Vagina (tissue), 2 donors: ENCODE measurements around the gene ZSCAN9. TPM values are rescaled to one million over a fixed set of nuclear protein-coding genes. Genes with fewer than 3 reads are reported as not detected.

Experiments used
- DNase-seq, 2 donors: peaks; one replicate each; pipeline ENCODE4 v3.0.0-alpha.2; 2017; ENCODE audit errors: extremely low spot score in 2 of 2
- H3K27ac ChIP-seq: fragments of 200-600 bp; sonication (generic); one replicate; pipeline ENCODE4 v1.5.1; 2019
- H3K27me3 ChIP-seq: fragments of 200-600 bp; sonication (generic); one replicate; pipeline ENCODE4 v1.5.1; 2019
- H3K36me3 ChIP-seq, 2 donors: fragments of 200-600 bp; sonication (generic); one replicate each; pipeline ENCODE4 v1.5.1; 2017 to 2019
- H3K4me1 ChIP-seq: fragments of 200-600 bp; sonication (generic); one replicate; pipeline ENCODE4 v1.5.1; 2019
- H3K4me3 ChIP-seq, 2 donors: fragments of 200-600 bp; sonication (generic); 1 replicate in 1 of 2; 2 replicates in 1 of 2; pipeline ENCODE4 v1.5.1; 2016 to 2019
- H3K9me3 ChIP-seq: fragments of 200-600 bp; sonication (generic); one replicate; pipeline ENCODE4 v1.5.1; 2019
- POLR2A ChIP-seq, 2 donors: fragments of 450-650 bp; IDR thresholded peaks; one replicate each; pipeline ENCODE4 v1.6.1; 2017; ENCODE audit warnings: antibody characterized with exemption in 2 of 2, mild to moderate bottlenecking in 2 of 2, moderate library complexity in 2 of 2
- POLR2AphosphoS5 ChIP-seq, 2 donors: sonication (generic); formaldehyde crosslinking; IDR thresholded peaks; one replicate each; pipeline ENCODE4 v1.9.0; 2017; ENCODE audit warnings: antibody characterized with exemption in 2 of 2, mild to moderate bottlenecking in 2 of 2, low read depth in 1 of 2; ENCODE audit not compliant: insufficient read depth in 1 of 2
- intact Hi-C: fragments of 100-400 bp; cut with DNase I; formaldehyde crosslinking; loops from one replicate; pipeline ENCODE4 v1.15.1; 2023
- total RNA-seq: library from RNA; depleted of rRNA; stranded (reverse); fragments of >200 nt; gene quantifications from one replicate; pipeline ENCODE4 v1.2.3, GENCODE V29; 2016
- TF ChIP-seq, protein P1 (sequence below), 3 experiments: fragments of 450-650 bp in 2 of 3; fragments of 200-600 bp in 1 of 3; sonication (generic) in 1 of 3; IDR thresholded peaks; one replicate each; pipeline ENCODE4 v1.5.1; 2017 to 2019; ENCODE audit warnings: antibody characterized with exemption in 3 of 3, mild to moderate bottlenecking in 2 of 3, moderate library complexity in 2 of 3

The ZSCAN9 gene
- total RNA-seq, 1 donor from 2014 or later = 11.3 TPM

DNA sequence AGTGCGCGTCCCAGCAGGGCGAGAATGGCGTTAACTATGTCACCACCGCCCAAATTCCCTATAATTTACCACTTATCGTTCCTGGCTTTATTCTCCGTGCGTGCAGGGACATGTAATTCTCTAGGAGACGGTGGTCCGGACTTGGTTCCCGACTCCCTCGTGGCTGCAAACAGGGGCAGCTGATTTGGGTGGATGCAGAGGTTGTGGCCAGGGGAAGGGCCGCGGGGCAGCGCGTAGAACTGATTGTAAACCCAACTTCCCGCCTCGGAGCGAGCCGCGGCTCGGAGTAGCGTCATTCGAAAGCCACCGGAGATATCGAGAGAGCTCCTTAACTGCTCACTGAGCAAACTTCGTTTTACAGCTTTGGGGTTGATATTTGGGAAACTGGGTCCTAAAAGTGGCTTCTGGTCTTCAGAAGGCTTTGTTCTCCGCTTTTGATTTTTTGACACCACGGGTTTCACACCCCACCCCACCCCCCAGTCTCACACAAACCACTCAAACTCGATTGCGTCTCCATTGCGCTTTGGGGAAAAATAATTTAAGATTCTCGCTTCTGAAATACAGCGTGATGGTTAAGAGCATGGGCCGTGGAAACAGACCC is 17.5 kb upstream of the ZSCAN9 start:
- Histone ChIP-seq H3K9me3 (no peaks in the 10 kb centered on the region), H3K27ac (no peak overlapping the region), H3K27me3 (no peaks in the 10 kb centered on the region), H3K4me1 (peaks cover 15% of the 10 kb centered on the region), H3K36me3 (no peaks in the 10 kb centered on the region), H3K4me3 (peak overlapping the region; percentile 10 to 25)
- intact Hi-C loops = no loop called here
- TF ChIP-seq POLR2A (IDR thresholded peaks at IDR 0.05) (no peak), POLR2AphosphoS5 (IDR thresholded peaks at IDR 0.05; ENCODE audit: insufficient read depth in 1 of 2, low read depth in 1 of 2) (no peak)
- TF ChIP-seq, protein P1, sequence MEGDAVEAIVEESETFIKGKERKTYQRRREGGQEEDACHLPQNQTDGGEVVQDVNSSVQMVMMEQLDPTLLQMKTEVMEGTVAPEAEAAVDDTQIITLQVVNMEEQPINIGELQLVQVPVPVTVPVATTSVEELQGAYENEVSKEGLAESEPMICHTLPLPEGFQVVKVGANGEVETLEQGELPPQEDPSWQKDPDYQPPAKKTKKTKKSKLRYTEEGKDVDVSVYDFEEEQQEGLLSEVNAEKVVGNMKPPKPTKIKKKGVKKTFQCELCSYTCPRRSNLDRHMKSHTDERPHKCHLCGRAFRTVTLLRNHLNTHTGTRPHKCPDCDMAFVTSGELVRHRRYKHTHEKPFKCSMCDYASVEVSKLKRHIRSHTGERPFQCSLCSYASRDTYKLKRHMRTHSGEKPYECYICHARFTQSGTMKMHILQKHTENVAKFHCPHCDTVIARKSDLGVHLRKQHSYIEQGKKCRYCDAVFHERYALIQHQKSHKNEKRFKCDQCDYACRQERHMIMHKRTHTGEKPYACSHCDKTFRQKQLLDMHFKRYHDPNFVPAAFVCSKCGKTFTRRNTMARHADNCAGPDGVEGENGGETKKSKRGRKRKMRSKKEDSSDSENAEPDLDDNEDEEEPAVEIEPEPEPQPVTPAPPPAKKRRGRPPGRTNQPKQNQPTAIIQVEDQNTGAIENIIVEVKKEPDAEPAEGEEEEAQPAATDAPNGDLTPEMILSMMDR (IDR thresholded peaks at IDR 0.05) = no peak
- DNase-seq = no peak

DNA sequence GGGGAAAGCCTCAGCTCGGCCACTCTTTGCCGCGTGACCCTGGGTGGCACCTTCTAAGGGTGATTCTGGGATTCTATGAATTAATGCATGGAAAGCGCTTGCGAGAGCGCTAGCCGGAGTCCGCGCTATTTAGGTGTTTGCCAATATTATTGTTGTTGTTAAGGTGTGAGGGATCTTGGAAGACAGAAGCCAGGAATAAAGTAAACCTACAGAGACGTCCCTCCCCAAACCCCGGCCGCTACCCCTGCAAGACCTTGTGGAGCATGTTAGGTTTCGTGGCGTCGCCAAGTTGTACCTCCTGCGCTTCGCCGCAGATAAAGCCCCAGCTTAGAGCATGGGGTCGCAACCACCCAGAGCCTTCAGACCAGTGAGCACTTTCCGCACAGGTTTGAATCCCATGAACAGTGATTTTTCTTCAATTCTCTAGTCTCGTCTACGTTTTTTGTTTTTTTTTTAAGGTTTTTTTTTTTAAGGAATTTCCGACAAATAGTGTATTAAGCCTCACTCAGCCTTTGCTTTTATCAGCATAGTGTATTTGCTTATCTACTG is 16.9 kb upstream of the ZSCAN9 start:
- DNase-seq = no peak
- H3K36me3 ChIP-seq = no peaks in the 10 kb centered on the region
- H3K27ac ChIP-seq = no peak overlapping the region
- no peaks in the 10 kb centered on the region for H3K9me3 ChIP-seq
- intact Hi-C loops = no loop called here
- H3K4me1 ChIP-seq = peaks cover 15% of the 10 kb centered on the region
- H3K4me3 ChIP-seq = peak overlapping the region in 1 of 2 donors; percentile 10
- TF ChIP-seq POLR2A (IDR thresholded peaks at IDR 0.05) = no peak
- TF ChIP-seq, protein P1 (IDR thresholded peaks at IDR 0.05) = no peak
- TF ChIP-seq POLR2AphosphoS5 (IDR thresholded peaks at IDR 0.05; ENCODE audit: insufficient read depth in 1 of 2, low read depth in 1 of 2) = no peak
- no peaks in the 10 kb centered on the region for H3K27me3 ChIP-seq

DNA sequence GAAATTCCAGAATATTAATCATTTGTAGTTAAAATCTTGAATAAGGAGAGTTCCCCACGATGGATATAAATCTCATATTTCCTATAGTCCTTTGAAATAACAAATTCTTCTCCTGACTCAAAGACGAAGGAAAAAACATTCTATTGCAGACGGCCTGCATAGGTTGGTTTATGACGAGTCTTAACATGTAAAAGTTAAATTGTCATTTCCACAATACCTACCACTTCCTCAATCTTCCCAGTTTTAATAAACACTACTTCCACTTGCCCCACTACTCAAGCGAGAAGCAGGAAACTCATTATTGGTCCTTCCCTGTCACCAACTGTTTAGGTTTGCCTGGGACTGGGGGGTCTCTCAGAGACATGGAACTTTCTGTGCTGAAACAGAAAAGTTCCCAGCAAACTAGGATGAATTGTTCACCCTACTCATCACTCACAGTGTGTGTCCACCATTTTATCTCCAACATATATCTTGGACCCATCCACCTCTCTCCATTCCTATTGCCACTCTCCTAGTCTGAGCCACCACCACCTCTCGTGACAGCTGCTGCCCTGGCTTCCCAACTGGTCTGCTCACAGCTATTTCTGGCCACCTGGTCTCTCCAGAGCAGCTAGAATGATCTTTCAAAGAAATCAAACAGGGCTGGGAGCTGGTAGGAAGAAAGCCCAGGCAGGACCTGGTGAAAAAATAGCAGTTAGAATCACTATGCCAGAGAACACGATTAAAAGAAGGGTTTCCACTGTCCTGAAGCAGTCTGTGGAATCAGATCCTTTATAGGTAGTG is 15.1 kb upstream of the ZSCAN9 start:
- Histone ChIP-seq H3K9me3 (no peaks in the 10 kb centered on the region), H3K27me3 (no peaks in the 10 kb centered on the region), H3K4me3 (no peak overlapping the region), H3K4me1 (peaks cover 15% of the 10 kb centered on the region), H3K27ac (no peak overlapping the region), H3K36me3 (no peaks in the 10 kb centered on the region)
- TF ChIP-seq, protein P1 (IDR thresholded peaks at IDR 0.05) = no peak
- TF ChIP-seq POLR2AphosphoS5 (IDR thresholded peaks at IDR 0.05; ENCODE audit: insufficient read depth in 1 of 2, low read depth in 1 of 2) = no peak
- TF ChIP-seq POLR2A (IDR thresholded peaks at IDR 0.05) = no peak
- intact Hi-C loops = no loop called here
- no peak for DNase-seq

DNA sequence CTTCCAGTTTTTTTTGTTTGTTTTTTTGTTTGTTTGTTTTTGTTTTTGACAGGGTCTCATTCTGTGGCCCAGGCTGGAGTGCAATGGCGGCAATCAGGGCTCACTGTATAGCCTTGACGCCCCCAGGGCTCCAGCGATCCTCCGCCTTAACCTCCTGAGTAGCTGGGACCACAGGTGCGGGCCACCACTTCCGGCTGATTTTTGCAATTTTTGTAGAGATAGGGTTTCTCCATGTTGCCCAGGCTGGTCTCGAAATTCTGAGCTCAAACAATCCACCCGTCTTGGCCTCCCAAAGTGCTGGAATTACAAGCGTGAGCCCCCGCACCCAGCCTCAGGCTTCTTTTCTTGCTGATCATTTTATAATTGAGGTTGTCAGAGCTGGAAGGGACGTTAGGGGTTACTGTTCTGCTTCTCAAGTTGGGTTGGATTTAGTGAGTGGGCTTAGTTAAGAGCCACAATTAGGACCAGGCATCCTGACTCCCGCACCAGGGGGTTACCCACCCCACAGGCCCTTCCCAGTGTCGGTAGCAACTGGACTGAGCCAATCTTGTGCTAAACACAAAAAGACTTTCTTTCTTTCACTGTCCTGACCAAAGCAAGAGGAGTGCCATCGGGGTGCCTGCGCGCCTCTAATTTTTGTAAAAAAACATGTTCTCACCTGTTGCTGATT is 13.1 kb upstream of the ZSCAN9 start:
- Histone ChIP-seq H3K27me3 (no peaks in the 10 kb centered on the region), H3K36me3 (no peaks in the 10 kb centered on the region), H3K9me3 (no peaks in the 10 kb centered on the region), H3K4me1 (peaks cover 13% of the 10 kb centered on the region), H3K4me3 (peak overlapping the region in 1 of 2 donors; percentile 16), H3K27ac (no peak overlapping the region)
- intact Hi-C loops = no loop called here
- DNase-seq = no peak
- TF ChIP-seq, protein P1 (IDR thresholded peaks at IDR 0.05) = no peak
- TF ChIP-seq POLR2AphosphoS5 (IDR thresholded peaks at IDR 0.05; ENCODE audit: insufficient read depth in 1 of 2, low read depth in 1 of 2) (no peak), POLR2A (IDR thresholded peaks at IDR 0.05) (no peak)
